Measurements from ENCODE around the gene KIF18B. TPM values are rescaled to one million over a fixed set of nuclear protein-coding genes. Genes with fewer than 3 reads are reported as not detected.

Gene KIF18B
- total and polyA plus RNA-seq, 10 of the 15 experiments (the other 5 are each of a cell fraction or from before 2014, with no cell fraction given): 2.8 to 46.2 (median 20.5) TPM

DNA sequence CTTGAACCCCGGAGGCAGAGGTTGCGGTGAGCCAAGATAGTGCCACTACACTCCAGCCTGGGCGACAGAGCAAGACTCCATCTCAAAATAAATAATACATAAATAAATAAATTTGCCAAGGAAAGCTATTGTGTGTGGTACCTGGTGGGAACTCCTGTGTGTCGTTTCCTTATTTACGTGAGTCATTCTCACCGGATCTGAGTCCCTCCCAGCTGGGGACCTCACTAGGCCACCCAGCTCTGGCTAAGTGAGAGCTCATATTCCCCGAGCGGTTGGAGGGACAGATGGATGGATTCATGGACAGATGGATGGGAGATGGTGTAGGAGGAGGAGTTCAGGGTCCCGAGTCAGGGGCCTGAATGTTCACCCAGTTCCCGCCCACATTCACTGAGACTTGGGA lies 43.4 kb upstream of the KIF18B start:
- Histone ChIP-seq H3K4me2 (ENCODE audit: control insufficient read depth, insufficient read depth) (no peak overlapping the region), H3K27me3 (replicated peaks in 1 of 2; ENCODE audit: control insufficient read depth in 2 of 2, insufficient read depth in 2 of 2, low read length in 1 of 2) (peaks cover 0 to 2% of the 10 kb centered on the region in 2 experiments; a peak in 1 of 4 replicates), H4K20me1 (ENCODE audit: control insufficient read depth, insufficient read depth) (no peaks in the 10 kb centered on the region), H3K27ac (ENCODE audit: control insufficient read depth, insufficient read depth) (no peak overlapping the region), H3K36me3 (ENCODE audit: control insufficient read depth in 2 of 2, insufficient read depth in 2 of 2, low read length in 1 of 2) (no peaks in the 10 kb centered on the region), H3K4me3 (no peak overlapping the region), H3K79me2 (ENCODE audit: control insufficient read depth, insufficient read depth, low read length) (no peaks in the 10 kb centered on the region), H3K9me3 (replicated peaks; ENCODE audit: control insufficient read depth, insufficient read depth, low read length) (no peaks in the 10 kb centered on the region), H3K4me1 (ENCODE audit: control insufficient read depth, insufficient read depth, low read length) (peaks cover 17% of the 10 kb centered on the region), H3K9ac (ENCODE audit: control insufficient read depth, insufficient read depth, low read length) (no peak overlapping the region), H2AFZ (ENCODE audit: control insufficient read depth, low read depth, low read length) (no peak overlapping the region)
- ATAC-seq (no peak), FAIRE-seq (no peak), DNase-seq (ENCODE audit: low read depth, low spot score) (no peak)
- POLR2A ChIA-PET: interaction anchor here (0.5 kb wide), 1 partner anchor 104 kb away, joined by 3 read pairs; no protein-coding TSS in a partner anchor
- BruUV-seq (replicated peaks): no TSS peak
- in situ Hi-C loops (cut with MboI) (no loop called here), intact Hi-C loops (cut with micrococcal nuclease; ENCODE audit: unreplicated experiment) (no loop called here)
- RAD21 ChIA-PET (ENCODE audit: unreplicated experiment): interaction anchor here (1.3 to 1.4 kb wide), 2 partner anchors 11 to 108 kb away, joined by 3 to 4 read pairs; no protein-coding TSS in a partner anchor
- 61% methylated on average over 10 of the region's 10 CpGs for WGBS (ENCODE audit: insufficient coverage, insufficient replicate concordance, low lambda C conversion rate, missing lambda C conversion rate)
- TF ChIP-seq ZNF622 (IDR thresholded peaks at IDR 0.05) (no peak), POLR2A (IDR thresholded peaks at IDR 0.05; ENCODE audit: low read depth, low read length) (no peak), MEF2A (IDR thresholded peaks at IDR 0.05; ENCODE audit: insufficient read depth, low read depth, low read length) (no peak), HDAC6 (IDR thresholded peaks at IDR 0.05; ENCODE audit: unreplicated experiment) (no peak), PML (IDR thresholded peaks at IDR 0.05; ENCODE audit: low read length) (no peak), E4F1 (IDR thresholded peaks at IDR 0.05; ENCODE audit: borderline replicate concordance, partially characterized antibody) (no peak), RELA (IDR thresholded peaks at IDR 0.05; ENCODE audit: borderline replicate concordance, partially characterized antibody) (no peak), SIN3A (IDR thresholded peaks at IDR 0.05; ENCODE audit: low read depth, low read length) (no peak), CBX3 (IDR thresholded peaks at IDR 0.05; ENCODE audit: borderline replicate concordance, low read depth) (no peak), YBX1 (IDR thresholded peaks at IDR 0.05) (no peak), SUZ12 (IDR thresholded peaks at IDR 0.05; ENCODE audit: unreplicated experiment) (no peak), ATF2 (IDR thresholded peaks at IDR 0.05; ENCODE audit: low read length) (no peak), EZH2 (IDR thresholded peaks at IDR 0.05; ENCODE audit: borderline replicate concordance, control insufficient read depth, low read depth, low read length) (no peak), NR2C1 (IDR thresholded peaks at IDR 0.05) (no peak), POU2F2 (IDR thresholded peaks at IDR 0.05; ENCODE audit: borderline replicate concordance, low read depth, low read length) (no peak)
- SMC1A ChIA-PET (ENCODE audit: uncharacterized antibody, unreplicated experiment): no interaction called here
- CTCF ChIA-PET: interaction anchor here (0.6 to 1.4 kb wide), 2 partner anchors 70 to 188 kb away, joined by 4 to 8 read pairs; no protein-coding TSS in a partner anchor

Data from GM12878 (cell line).